ES-I3 (cell line): ENCODE data around the gene TEX13C.
"Not testable (repeated sequence)": the region's sequence is repeated elsewhere in the genome, so short reads cannot be mapped to it uniquely, and the experiment has no call there.

Experiments used
- H3K36me3 ChIP-seq: 2 replicates; pipeline ENCODE4 v1.6.1; 2013; ENCODE audit warnings: mild to moderate bottlenecking, low read length, control low read depth, moderate library complexity; ENCODE audit not compliant: insufficient read depth
- H3K4me1 ChIP-seq: 2 replicates; pipeline ENCODE4 v1.6.1; 2013; ENCODE audit warnings: mild to moderate bottlenecking, control low read depth, low read length; ENCODE audit not compliant: insufficient read depth
- H3K9ac ChIP-seq: 2 replicates; pipeline ENCODE4 v1.6.1; 2013; ENCODE audit warnings: low read depth, mild to moderate bottlenecking, low read length, moderate library complexity
- H3K9me3 ChIP-seq: 2 replicates; pipeline ENCODE4 v1.6.1; 2013; ENCODE audit warnings: mild to moderate bottlenecking, low read length, moderate library complexity; ENCODE audit not compliant: control insufficient read depth, insufficient read depth

Gene TEX13C

DNA sequence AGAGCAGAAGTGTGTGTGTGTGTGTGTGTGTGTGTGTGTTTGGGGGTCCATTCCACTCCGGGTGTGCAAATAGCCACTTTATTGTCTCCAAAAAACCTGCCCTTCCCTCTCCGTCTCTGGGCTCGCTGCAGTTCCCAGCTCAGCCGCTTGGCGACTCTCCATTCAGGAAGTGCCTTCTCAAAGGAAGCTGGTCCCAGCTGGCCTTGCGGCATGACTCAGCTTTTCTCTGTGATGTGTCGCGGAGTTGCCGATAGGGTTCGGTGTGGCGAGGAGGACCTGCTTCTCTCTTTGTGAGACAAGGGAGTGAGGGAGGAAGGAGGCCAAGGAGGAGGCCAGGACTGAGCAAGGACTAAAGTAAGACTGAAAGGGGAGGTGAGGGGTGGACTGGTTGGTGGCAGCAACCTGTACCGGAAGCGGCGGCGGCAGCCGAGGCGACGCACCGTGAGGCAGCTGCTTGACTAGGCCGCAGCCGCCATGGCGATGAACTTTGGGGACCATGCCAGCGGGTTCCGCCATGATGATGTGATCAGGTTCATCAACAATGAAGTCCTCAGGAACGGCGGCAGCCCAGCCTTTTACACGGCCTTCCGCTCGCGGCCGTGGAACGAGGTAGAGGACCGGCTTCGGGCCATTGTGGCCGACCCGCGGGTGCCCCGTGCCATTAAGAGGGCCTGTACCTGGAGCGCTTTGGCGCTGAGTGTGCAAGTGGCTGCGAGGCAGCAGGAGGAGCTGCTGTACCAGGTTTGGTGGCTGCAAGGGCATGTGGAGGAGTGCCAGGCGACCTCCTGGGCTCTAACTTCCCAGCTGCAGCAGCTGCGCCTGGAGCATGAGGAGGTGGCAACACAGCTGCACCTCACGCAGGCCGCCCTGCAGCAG is at the start of gene TEX13C:
Gene TEX13C, plus strand, starts transcription at position 226 of the 876 bp plus-strand sequence. Its CDS starts 249 bp downstream, at position 475.
- H3K36me3 ChIP-seq, result no peaks in the 10 kb centered on the region
- no peaks in the 10 kb centered on the region for H3K4me1 ChIP-seq
- H3K9me3 ChIP-seq, result no peaks in the 10 kb centered on the region
- H3K9ac ChIP-seq, result no peak within 1 kb of the TSS

DNA sequence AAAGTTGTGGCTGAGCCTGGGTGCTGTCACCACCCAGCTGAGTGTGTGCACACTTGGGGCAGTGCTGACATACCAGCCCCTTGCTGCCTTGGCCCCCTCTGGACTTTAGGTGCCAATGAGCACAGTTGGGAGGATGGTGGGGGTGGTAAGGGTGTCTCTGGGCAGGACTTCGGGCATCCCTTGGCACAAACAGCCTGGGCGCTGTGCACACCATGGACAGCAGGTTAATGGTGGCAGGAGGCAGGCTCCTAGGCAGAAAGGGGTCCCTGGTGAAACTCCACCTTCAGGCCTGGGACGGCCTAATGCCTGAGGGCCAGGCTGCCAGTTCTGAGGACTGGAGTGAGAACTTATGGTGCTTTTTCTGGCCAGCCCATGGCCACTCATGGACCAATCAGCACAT is 32.4 kb upstream of the TEX13C start:
- no peak overlapping the region for H3K9ac ChIP-seq
- H3K4me1 ChIP-seq, result no peaks in the 10 kb centered on the region
- no peaks in the 10 kb centered on the region for H3K9me3 ChIP-seq
- H3K36me3 ChIP-seq, result no peaks in the 10 kb centered on the region

- Histone ChIP-seq H3K9ac (no peak overlapping the region), H3K9me3 (no peaks in the 10 kb centered on the region), H3K36me3 (no peaks in the 10 kb centered on the region), H3K4me1 (no peaks in the 10 kb centered on the region)
Measured at GRCh38 chrX:125288343-125288742, 31.3 kb upstream of the TEX13C start.

DNA sequence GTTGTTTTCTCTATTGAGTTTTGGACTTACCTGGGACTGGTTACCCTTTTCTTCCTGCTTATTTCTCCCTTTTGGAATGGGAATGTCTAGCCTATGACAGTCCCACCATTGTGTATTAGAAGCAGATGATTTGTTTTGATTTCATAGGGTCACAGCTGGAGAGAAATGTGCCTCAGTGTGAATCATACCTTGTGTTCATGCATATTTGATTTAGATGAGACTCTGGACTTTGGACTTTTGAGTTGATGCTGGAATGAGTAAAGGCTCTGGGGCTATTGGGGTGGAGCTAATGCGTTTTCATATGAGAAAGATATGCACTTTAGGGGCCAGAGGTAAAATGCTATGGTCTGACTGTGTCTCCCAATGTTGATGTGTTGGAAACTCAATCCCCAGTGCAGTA is 30.5 kb upstream of the TEX13C start:
- H3K4me1 ChIP-seq, result no peaks in the 10 kb centered on the region
- no peaks in the 10 kb centered on the region for H3K9me3 ChIP-seq
- H3K9ac ChIP-seq, result no peak overlapping the region
- no peaks in the 10 kb centered on the region for H3K36me3 ChIP-seq

GRCh38 chrX:125289920-125290319 is 29.8 kb upstream of the TEX13C start:
- Histone ChIP-seq H3K4me1 (no peaks in the 10 kb centered on the region), H3K9ac (no peak overlapping the region)

DNA sequence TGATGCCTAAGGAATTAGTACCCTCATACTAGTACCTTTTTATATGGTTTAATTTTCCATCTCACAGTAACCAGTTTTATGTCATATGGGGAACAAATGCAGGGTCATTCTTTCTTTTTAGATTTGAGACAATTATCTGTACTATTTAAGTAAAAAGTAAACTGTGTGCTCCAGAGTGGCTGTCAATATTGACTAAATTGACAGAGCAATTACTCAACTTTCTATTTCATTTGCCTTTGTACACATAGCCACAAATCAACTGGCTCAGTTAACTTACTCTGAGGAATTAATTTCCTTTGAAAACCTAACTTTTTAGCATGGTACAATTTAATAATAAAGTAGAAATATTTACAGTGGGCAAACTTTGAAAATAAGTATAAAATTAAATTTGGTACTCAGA is 28.5 kb upstream of the TEX13C start:
- H3K4me1 ChIP-seq, result no peaks in the 10 kb centered on the region
- no peaks in the 10 kb centered on the region for H3K36me3 ChIP-seq
- no peaks in the 10 kb centered on the region for H3K9me3 ChIP-seq
- no peak overlapping the region for H3K9ac ChIP-seq

More at GRCh38 chrX:125289920-125290319, 29.8 kb upstream of the TEX13C start:
- Histone ChIP-seq H3K36me3 (no peaks in the 10 kb centered on the region), H3K9me3 (no peaks in the 10 kb centered on the region)

GRCh38 chrX:125293850-125294780 is 25.6 kb upstream of the TEX13C start:
- no peaks in the 10 kb centered on the region for H3K9me3 ChIP-seq
- no peaks in the 10 kb centered on the region for H3K4me1 ChIP-seq
- H3K9ac ChIP-seq, result no peak overlapping the region
- no peaks in the 10 kb centered on the region for H3K36me3 ChIP-seq

DNA sequence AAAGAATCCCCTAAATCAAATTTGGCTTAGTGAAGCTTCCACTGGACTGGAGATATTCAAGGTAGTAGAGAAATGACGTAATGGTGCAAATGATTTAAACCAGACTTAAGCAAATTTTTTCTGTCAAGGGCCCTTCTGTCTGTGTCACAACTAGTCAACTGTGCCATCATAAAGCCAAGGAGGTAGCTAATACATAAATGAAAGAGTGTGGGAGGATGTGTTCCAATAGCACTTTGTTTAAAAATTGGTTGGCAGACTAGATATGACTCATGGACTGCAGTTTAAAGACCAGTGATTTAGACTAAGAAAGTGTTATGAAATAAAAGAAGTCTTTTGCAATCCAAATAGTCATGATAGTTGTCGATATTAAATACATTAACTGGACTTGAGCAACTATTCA is 24.3 kb upstream of the TEX13C start:
- no peaks in the 10 kb centered on the region for H3K4me1 ChIP-seq
- H3K9ac ChIP-seq, result no peak overlapping the region
- H3K36me3 ChIP-seq, result no peaks in the 10 kb centered on the region

DNA sequence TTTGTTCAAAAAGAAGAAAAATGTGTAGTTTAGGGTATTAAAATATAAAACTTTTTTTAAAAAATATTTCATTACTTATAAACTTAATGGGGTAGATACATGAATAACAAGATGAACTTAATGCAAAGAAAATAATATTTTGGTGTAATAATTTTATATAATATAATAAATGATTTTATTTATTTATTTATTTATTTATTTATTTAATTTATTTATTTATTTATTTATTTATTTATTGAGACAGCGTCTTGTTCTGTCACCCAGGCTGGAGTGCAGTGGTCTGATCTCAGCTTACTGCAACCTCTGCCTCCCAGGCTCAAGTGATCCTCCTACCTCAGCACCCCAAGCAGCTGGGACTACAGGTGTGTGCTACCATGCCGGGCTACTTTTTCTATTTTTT is 20.8 kb upstream of the TEX13C start:
- no peaks in the 10 kb centered on the region for H3K36me3 ChIP-seq
- H3K9me3 ChIP-seq, result no peaks in the 10 kb centered on the region; the same call in 1 of the 2 replicates
- H3K9ac ChIP-seq, result no peak overlapping the region
- no peaks in the 10 kb centered on the region for H3K4me1 ChIP-seq

More for the DNA sequence above, 24.3 kb upstream of the TEX13C start:
- no peaks in the 10 kb centered on the region; the same call in 1 of the 2 replicates for H3K9me3 ChIP-seq

- Histone ChIP-seq H3K36me3 (no peaks in the 10 kb centered on the region), H3K9me3 (no peaks in the 10 kb centered on the region), H3K4me1 (no peaks in the 10 kb centered on the region), H3K9ac (no peak overlapping the region)
Measured at GRCh38 chrX:125306335-125306866, 13.3 kb upstream of the TEX13C start.

DNA sequence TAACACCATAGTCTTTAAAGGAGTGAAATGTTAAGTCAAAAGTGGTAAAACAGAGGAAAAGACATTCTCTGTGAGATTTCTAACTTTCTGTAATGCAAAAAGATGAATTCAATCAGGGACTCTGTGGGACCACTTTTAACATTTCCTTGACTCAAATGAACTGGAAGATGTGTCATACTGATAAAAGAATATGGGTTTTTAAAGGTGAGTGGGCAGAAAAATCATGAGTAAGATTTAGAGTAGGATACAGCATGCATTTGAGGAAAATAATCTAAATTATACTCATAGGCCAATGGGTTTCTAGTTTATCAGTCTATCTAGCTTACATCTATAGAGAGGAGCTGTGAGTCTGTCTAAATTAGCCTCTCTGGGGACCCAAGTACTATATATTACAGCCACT is 11.0 kb upstream of the TEX13C start:
- peaks cover 2% of the 10 kb centered on the region; the same call in 1 of the 2 replicates for H3K9me3 ChIP-seq
- H3K9ac ChIP-seq, result no peak overlapping the region
- H3K36me3 ChIP-seq, result no peaks in the 10 kb centered on the region
- no peaks in the 10 kb centered on the region for H3K4me1 ChIP-seq

DNA sequence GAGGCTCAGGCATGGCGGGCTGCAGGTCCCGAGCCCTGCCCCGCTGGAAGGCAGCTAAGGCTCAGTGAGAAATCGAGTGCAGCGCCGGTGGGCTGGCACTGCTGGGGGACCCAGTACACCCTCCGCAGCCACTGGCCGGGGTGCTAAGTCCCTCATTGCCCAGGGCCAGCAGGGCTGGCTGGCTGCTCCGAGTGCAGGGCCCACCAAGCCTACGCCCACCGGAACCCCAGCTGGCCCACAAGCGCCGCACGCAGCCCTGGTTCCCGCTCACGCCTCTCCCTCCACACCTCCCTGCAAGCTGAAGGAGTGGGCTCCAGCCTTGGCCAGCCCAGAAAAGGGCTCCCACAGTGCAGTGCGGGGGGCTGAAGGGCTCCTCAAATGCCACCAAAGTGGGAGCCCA is 505 bp upstream of the TEX13C start:
- not testable (repeated sequence) for H3K36me3 ChIP-seq, H3K9me3 ChIP-seq, H3K9ac ChIP-seq, H3K4me1 ChIP-seq

DNA sequence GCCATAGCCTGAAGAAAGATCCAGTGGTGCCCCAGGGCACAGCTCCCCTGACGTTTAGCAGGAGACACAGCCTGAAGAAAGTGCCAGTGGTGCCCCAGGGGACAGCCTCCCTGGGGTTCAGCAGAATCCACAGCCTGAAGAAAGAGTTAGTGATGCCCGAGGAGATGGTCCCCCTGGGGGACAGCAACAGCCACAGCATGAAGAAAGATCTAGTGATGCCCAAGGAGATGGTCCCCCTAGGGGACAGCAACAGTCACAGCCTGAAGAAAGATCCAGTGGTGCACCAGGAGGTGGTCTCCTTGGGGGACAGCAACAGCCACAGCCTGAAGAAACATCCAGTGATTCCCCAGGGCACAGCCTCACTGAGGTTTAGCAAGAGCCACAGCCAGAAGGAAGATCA is 2.8 kb downstream of the TEX13C start:
- Histone ChIP-seq H3K36me3 (no peaks in the 10 kb centered on the region), H3K9ac (no peak overlapping the region), H3K9me3 (no peaks in the 10 kb centered on the region), H3K4me1 (no peaks in the 10 kb centered on the region)

DNA sequence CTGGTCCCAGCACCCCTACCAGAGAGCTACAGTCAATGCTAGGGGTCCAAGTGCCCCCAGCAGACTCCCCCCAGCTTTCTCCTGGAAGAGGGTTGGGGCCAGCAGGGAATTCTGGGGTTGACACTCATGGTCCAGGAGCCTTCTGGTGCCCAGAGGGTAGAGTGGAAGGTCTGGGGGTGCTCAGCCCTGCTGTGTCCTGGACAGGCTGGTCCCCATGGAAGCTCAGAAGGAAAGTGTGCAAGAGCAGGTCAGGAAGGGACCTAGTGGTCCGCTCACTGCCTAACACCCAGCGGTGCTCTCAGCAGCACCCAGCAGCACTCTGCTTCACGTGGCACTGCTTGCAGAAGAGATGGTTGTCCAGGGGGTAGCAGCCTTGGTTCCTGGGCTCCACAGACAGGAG is 6.9 kb downstream of the TEX13C start:
- Histone ChIP-seq H3K9ac (no peak overlapping the region), H3K4me1 (no peaks in the 10 kb centered on the region), H3K36me3 (no peaks in the 10 kb centered on the region), H3K9me3 (no peaks in the 10 kb centered on the region)
